ENCODE measurements around the gene TBX6. TPM values are rescaled to one million over a fixed set of nuclear protein-coding genes. Genes with fewer than 3 reads are reported as not detected.

TBX6 gene
- total and polyA plus RNA-seq, 2 of the 4 experiments (the other 2 are of a cell fraction) = 0.10 TPM; not detected in 1

GRCh38 chr16:30084096-30084815 is 7.5 kb downstream of the TBX6 start:
- in situ Hi-C loops (cut with MboI; ENCODE audit: low sequenced_read_pairs) = no loop called here
- no peak overlapping the region for H3K23ac ChIP-seq (ENCODE audit: low read depth, low read length)
- H3K27me3 ChIP-seq (ENCODE audit: control insufficient read depth, insufficient read depth, low read length) = no peaks in the 10 kb centered on the region
- no peak overlapping the region for H2BK120ac ChIP-seq (ENCODE audit: low read depth, low read length)
- no peaks in the 10 kb centered on the region for H3K9me1 ChIP-seq (ENCODE audit: insufficient read depth, low read length)
- H3K79me1 ChIP-seq (ENCODE audit: low read depth in 1 of 2, low read length in 2 of 2) = peaks cover 23 to 34% of the 10 kb centered on the region in 2 experiments
- no peak overlapping the region for H3K18ac ChIP-seq (ENCODE audit: low read depth, low read length)
- H2AK5ac ChIP-seq (ENCODE audit: low read depth, low read length) = no peak overlapping the region
- no peak overlapping the region for H3K56ac ChIP-seq (ENCODE audit: extremely low read depth, insufficient read depth, low read length)
- no peak overlapping the region for H3K9ac ChIP-seq (ENCODE audit: low read depth, low read length)
- H4K20me1 ChIP-seq (ENCODE audit: insufficient read depth, low read length) = peaks cover 28% of the 10 kb centered on the region
- no peak overlapping the region for H2BK15ac ChIP-seq (ENCODE audit: low read depth, low read length)
- BruUV-seq (replicated peaks) = no TSS peak
- no peak overlapping the region for H3K4me3 ChIP-seq (ENCODE audit: insufficient read depth, low read depth, low read length)
- 85% methylated on average over 6 of the region's 18 CpGs; no CpG with 5 or more reads in 1 of the 2 experiments for WGBS, 2 experiments (ENCODE audit: extremely low coverage in 2 of 2, insufficient read length in 1 of 2)
- POLR2A ChIA-PET (ENCODE audit: unreplicated experiment) = interaction anchor here (0.7 kb wide), 1 partner anchor 1428 kb away, joined by 4 read pairs; no protein-coding TSS in a partner anchor
- H3K14ac ChIP-seq (replicated peaks; ENCODE audit: low read depth, low read length) = no peak overlapping the region
- intact Hi-C loops (cut with micrococcal nuclease) = no loop called here
- no peak overlapping the region for H3K4ac ChIP-seq (ENCODE audit: low read depth, low read length)
- no peak overlapping the region for H2AK9ac ChIP-seq (replicated peaks; ENCODE audit: low read depth, low read length, poor library complexity)
- no peak for DNase-seq
- peaks cover 58% of the 10 kb centered on the region for H3K36me3 ChIP-seq (ENCODE audit: control insufficient read depth, insufficient read depth, low read length)
- dilution Hi-C loops (cut with HindIII; ENCODE audit: low sequenced_read_pairs, unreplicated experiment) = no loop called here
- CTCF ChIA-PET = no interaction called here
- no peak overlapping the region for H4K5ac ChIP-seq (ENCODE audit: low read depth, low read length)
- H2AFZ ChIP-seq (replicated peaks; ENCODE audit: low read length, poor library complexity) = no peak overlapping the region
- TF ChIP-seq MAZ (IDR thresholded peaks at IDR 0.05; ENCODE audit: borderline replicate concordance, low read depth, low read length) (no peak), BHLHE40 (IDR thresholded peaks at IDR 0.05; ENCODE audit: low read depth, low read length) (no peak), RFX5 (IDR thresholded peaks at IDR 0.05; ENCODE audit: low read depth, low read length) (no peak), USF2 (IDR thresholded peaks at IDR 0.05; ENCODE audit: low read depth, low read length) (no peak)
- ATAC-seq (ENCODE audit: low read depth) = no peak
- H2BK5ac ChIP-seq (ENCODE audit: low read depth, low read length, poor library complexity, severe bottlenecking) = no peak overlapping the region
- no peak overlapping the region for H4K91ac ChIP-seq (ENCODE audit: insufficient read depth, low read depth, low read length)
- no peaks in the 10 kb centered on the region for H3K9me3 ChIP-seq (ENCODE audit: control insufficient read depth, insufficient read depth, low read length)
- no peak overlapping the region for H3K4me2 ChIP-seq (ENCODE audit: low read depth, low read length)
- no peak overlapping the region for H2BK20ac ChIP-seq (ENCODE audit: low read depth, low read length)
- no peaks in the 10 kb centered on the region for H3K4me1 ChIP-seq (ENCODE audit: control insufficient read depth, insufficient read depth, low read length)
- no peak overlapping the region for H4K8ac ChIP-seq (ENCODE audit: low read depth in 2 of 2, low read length in 2 of 2)
- H3K27ac ChIP-seq (ENCODE audit: insufficient read depth, low read length) = no peak overlapping the region
